Body of pancreas (tissue), 4 donors: ENCODE results near the gene TP53TG5. TPM values are rescaled to one million over a fixed set of nuclear protein-coding genes. Genes with fewer than 3 reads are reported as not detected.
A peak's percentile ranks its signal among the peaks of the same experiment; 100 is the strongest.

ENCODE experiments used
- ATAC-seq: fragments of 150-250 bp; one replicate; pipeline ENCODE4 v1.9.1; 2016
- DNase-seq, 4 donors: peaks; one replicate each; pipeline ENCODE4 v3.0.0-alpha.2; 2019
- H3K27ac ChIP-seq, 4 donors: fragments of 200-600 bp; sonication (generic); 1 replicate in 3 of 4; 2 replicates in 1 of 4; pipeline versions ENCODE4 v1.5.1 to v1.6.1; 2016 to 2019; ENCODE audit warnings: mild to moderate bottlenecking in 1 of 4, mixed read lengths in 1 of 4, moderate library complexity in 1 of 4
- H3K27me3 ChIP-seq, 2 donors: fragments of 200-600 bp; sonication (generic); one replicate each; pipeline ENCODE4 v1.6.0; 2016; ENCODE audit warnings: mild to moderate bottlenecking in 1 of 2
- H3K36me3 ChIP-seq, 2 donors: fragments of 200-600 bp; sonication (generic); replicated peaks in 1 of 2; 2 replicates each; pipeline ENCODE4 v1.5.1; 2016; ENCODE audit warnings: low read depth in 2 of 2; ENCODE audit not compliant: insufficient read depth in 1 of 2
- H3K4me1 ChIP-seq: fragments of 200-600 bp; sonication (generic); one replicate; pipeline ENCODE4 v1.6.0; 2016
- H3K4me3 ChIP-seq, 2 donors: fragments of 200-600 bp; sonication (generic); 1 replicate in 1 of 2; 2 replicates in 1 of 2; pipeline ENCODE4 v1.5.1; 2016 to 2019
- H3K9me3 ChIP-seq, 3 donors: fragments of 200-600 bp; sonication (generic); 1 replicate in 2 of 3; 2 replicates in 1 of 3; pipeline ENCODE4 v1.5.1; 2016
- POLR2A ChIP-seq, 3 donors: fragments of 450-650 bp; IDR thresholded peaks; one replicate each; pipeline ENCODE4 v1.6.1; 2016; ENCODE audit warnings: antibody characterized with exemption in 3 of 3, mild to moderate bottlenecking in 2 of 3
- WGBS, 2 donors: methylation state at CpG; one replicate each; pipeline ENCODE4 v1.1.5; 2017; 5-methylcytosine and 5-hydroxymethylcytosine counted together
- intact Hi-C: fragments of 100-400 bp; cut with DNase I; formaldehyde crosslinking; loops from one replicate; pipeline ENCODE4 v1.15.1; 2023
- total RNA-seq, 2 donors: library from RNA; depleted of rRNA; stranded (reverse); fragments of >200 nt; gene quantifications; one replicate each; pipeline ENCODE4 v1.1.0, GENCODE V29; 2016
- TF ChIP-seq, protein P1 (sequence below), 7 experiments: fragments of 450-650 bp in 4 of 7; fragments of 200-600 bp in 3 of 7; sonication (generic) in 3 of 7; IDR thresholded peaks; one replicate each; pipeline ENCODE4 v1.5.1; 2016 to 2019; ENCODE audit warnings: antibody characterized with exemption in 7 of 7

Gene TP53TG5
- total RNA-seq, 2 donors from 2014 or later: not detected

DNA sequence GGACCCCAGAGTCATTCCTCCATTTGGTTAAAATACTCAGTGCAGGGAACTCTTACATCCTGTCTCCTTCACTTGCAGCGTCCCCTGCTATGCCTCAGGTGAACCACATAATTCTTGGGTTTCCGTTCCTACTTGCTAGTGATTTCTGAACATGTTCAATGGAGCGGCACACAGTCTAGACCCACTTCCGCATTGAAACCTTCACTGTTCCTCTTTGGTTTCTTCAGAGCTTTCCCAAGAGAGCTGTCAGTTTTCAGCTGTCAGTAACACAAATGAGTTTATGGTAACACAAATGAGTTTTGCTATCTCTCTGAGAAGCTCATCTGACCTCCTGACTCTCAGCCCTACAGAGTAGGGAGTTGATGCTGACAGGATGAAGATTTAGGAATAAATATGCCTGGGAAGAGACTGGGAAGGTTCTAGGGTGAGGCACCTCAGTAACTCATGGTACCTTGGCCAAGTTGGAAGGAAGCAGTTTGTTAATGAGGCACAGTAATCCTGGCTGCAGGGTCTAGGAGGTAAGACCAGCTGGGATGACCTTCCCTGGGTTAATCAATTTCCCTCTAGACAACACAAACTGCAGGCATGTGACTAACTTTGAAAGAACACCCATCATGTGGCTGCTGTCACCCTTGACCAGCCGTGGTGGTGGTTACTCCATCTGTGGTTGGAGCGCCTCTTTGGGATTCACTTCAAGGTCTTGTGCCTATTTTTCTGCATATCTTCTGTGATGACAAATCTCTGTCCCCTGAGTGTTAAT, 9.7 kb downstream of the TP53TG5 start:
- no peaks in the 10 kb centered on the region for H3K9me3 ChIP-seq
- peak in 1 of 4 donors; percentile 41 for DNase-seq
- 53 to 90% methylated on average over 6 of the region's 6 CpGs for WGBS, 2 donors
- H3K36me3 ChIP-seq: no peaks in the 10 kb centered on the region
- peak overlapping the region in 1 of 4 donors; percentile 51 for H3K27ac ChIP-seq
- peaks cover 21% of the 10 kb centered on the region for H3K4me1 ChIP-seq
- no peaks in the 10 kb centered on the region for H3K27me3 ChIP-seq
- ATAC-seq: no peak
- H3K4me3 ChIP-seq: no peak overlapping the region
- TF ChIP-seq POLR2A (IDR thresholded peaks at IDR 0.05): no peak
- TF ChIP-seq, protein P1, sequence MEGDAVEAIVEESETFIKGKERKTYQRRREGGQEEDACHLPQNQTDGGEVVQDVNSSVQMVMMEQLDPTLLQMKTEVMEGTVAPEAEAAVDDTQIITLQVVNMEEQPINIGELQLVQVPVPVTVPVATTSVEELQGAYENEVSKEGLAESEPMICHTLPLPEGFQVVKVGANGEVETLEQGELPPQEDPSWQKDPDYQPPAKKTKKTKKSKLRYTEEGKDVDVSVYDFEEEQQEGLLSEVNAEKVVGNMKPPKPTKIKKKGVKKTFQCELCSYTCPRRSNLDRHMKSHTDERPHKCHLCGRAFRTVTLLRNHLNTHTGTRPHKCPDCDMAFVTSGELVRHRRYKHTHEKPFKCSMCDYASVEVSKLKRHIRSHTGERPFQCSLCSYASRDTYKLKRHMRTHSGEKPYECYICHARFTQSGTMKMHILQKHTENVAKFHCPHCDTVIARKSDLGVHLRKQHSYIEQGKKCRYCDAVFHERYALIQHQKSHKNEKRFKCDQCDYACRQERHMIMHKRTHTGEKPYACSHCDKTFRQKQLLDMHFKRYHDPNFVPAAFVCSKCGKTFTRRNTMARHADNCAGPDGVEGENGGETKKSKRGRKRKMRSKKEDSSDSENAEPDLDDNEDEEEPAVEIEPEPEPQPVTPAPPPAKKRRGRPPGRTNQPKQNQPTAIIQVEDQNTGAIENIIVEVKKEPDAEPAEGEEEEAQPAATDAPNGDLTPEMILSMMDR (IDR thresholded peaks at IDR 0.05): no peak
- intact Hi-C loops: no loop called here

DNA sequence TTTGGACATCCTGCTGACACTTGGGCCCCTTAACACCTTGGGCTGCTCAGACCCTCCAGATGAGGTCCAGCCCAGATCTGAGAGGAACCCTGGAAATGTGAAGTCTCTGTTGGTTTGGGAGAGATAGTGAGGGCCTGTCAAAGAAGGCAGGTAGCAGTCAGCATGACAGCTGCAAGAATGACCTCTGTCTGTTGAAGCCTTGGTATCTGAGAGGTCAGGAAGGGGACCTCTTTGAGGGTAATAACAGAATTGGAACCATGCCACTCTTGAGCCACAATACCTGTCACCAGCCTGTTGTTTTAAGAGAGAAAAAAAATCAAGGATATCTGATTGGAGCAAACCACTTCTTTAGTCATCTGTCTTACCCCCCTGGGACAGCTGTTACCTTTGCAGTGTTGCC, 11.0 kb downstream of the TP53TG5 start:
- TF ChIP-seq, protein P1 (IDR thresholded peaks at IDR 0.05): no peak
- no peak for TF ChIP-seq POLR2A (IDR thresholded peaks at IDR 0.05)

DNA sequence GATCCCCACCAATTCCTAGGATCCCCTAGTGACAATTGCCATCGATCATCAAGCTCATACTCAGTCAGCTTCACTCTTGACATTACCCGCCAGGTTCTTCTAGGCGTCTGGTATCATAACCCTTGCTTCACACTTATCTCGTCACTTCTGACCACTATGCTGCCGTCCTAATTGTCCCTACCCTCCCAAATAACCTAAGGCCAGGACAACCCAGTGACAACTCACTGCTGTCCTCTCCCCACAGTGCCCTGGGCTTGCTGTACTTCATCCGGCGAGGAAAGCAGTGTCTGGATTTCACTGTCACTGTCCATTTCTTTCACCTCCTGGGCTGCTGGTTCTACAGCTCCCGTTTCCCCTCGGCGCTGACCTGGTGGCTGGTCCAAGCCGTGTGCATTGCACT, 11.5 kb downstream of the TP53TG5 start:
- Histone ChIP-seq H3K4me1 (peaks cover 24% of the 10 kb centered on the region), H3K4me3 (no peak overlapping the region), H3K9me3 (no peaks in the 10 kb centered on the region), H3K36me3 (no peaks in the 10 kb centered on the region), H3K27ac (no peak overlapping the region), H3K27me3 (no peaks in the 10 kb centered on the region)
- no peak for ATAC-seq
- DNase-seq: no peak
- TF ChIP-seq POLR2A (IDR thresholded peaks at IDR 0.05): no peak
- 80 to 94% methylated on average over 11 of the region's 11 CpGs for WGBS, 2 donors
- intact Hi-C loops: no loop called here

More for the DNA sequence above, 11.0 kb downstream of the TP53TG5 start:
- Histone ChIP-seq H3K4me3 (no peak overlapping the region), H3K9me3 (no peaks in the 10 kb centered on the region), H3K27ac (no peak overlapping the region), H3K4me1 (peaks cover 19% of the 10 kb centered on the region), H3K36me3 (no peaks in the 10 kb centered on the region), H3K27me3 (no peaks in the 10 kb centered on the region)
- ATAC-seq (no peak), DNase-seq (no peak)
- intact Hi-C loops: no loop called here

- H3K36me3 ChIP-seq: no peaks in the 10 kb centered on the region
- H3K9me3 ChIP-seq: no peaks in the 10 kb centered on the region
- ATAC-seq (no peak), DNase-seq (no peak)
- H3K4me3 ChIP-seq: no peak overlapping the region
- 88 to 90% methylated on average over 1 of the region's 1 CpG for whole genome bisulfite sequencing, 2 donors
- no peak overlapping the region for H3K27ac ChIP-seq
- intact Hi-C loops: no loop called here
- H3K4me1 ChIP-seq: peaks cover 28% of the 10 kb centered on the region
- H3K27me3 ChIP-seq: no peaks in the 10 kb centered on the region
- TF ChIP-seq POLR2A (IDR thresholded peaks at IDR 0.05): no peak
- TF ChIP-seq, protein P1 (IDR thresholded peaks at IDR 0.05): no peak
Measured at GRCh38 chr20:45366192-45366591, 11.9 kb downstream of the TP53TG5 start.

GRCh38 chr20:45365444-45365970, 12.6 kb downstream of the TP53TG5 start:
- Histone ChIP-seq H3K27ac (no peak overlapping the region), H3K4me3 (no peak overlapping the region), H3K36me3 (no peaks in the 10 kb centered on the region), H3K27me3 (no peaks in the 10 kb centered on the region), H3K9me3 (no peaks in the 10 kb centered on the region), H3K4me1 (peaks cover 35% of the 10 kb centered on the region)
- WGBS, 2 donors: 83 to 85% methylated on average over 3 to 5 of the region's 5 CpGs
- no peak for DNase-seq
- ATAC-seq: no peak
- no peak for TF ChIP-seq POLR2A (IDR thresholded peaks at IDR 0.05)
- TF ChIP-seq, protein P1 (IDR thresholded peaks at IDR 0.05): no peak
- intact Hi-C loops: no loop called here
